SIG-M5 treated with dmso at 0.1 percent for 504 hours (cell line): ENCODE results near the gene CAMK2D.
"Not testable (repeated sequence)": the region's sequence is repeated elsewhere in the genome, so short reads cannot be mapped to it uniquely, and the experiment has no call there.

Experiments
- DNase-seq: peaks from one replicate; lab custom pipeline; 2025; ENCODE audit not compliant: unreplicated experiment; lab: John Stamatoyannopoulos, UW

Gene CAMK2D

GRCh38 chr4:113763923-113764322 is 2.4 kb upstream of the CAMK2D start:
- not testable (repeated sequence) for DNase-seq

- DNase-seq, result no peak
These were observed 1.4 kb upstream of the CAMK2D start for GRCh38 chr4:113763029-113763285.

GRCh38 chr4:113762186-113763028 is 869 bp upstream of the CAMK2D start:
- peak; percentile 98 for DNase-seq

- peak; percentile 67 for DNase-seq
These were observed 531 bp downstream of the CAMK2D start for GRCh38 chr4:113760795-113761619.

- DNase-seq, result peak; percentile 77
These were observed 1.3 kb downstream of the CAMK2D start for GRCh38 chr4:113760094-113760794.

DNA sequence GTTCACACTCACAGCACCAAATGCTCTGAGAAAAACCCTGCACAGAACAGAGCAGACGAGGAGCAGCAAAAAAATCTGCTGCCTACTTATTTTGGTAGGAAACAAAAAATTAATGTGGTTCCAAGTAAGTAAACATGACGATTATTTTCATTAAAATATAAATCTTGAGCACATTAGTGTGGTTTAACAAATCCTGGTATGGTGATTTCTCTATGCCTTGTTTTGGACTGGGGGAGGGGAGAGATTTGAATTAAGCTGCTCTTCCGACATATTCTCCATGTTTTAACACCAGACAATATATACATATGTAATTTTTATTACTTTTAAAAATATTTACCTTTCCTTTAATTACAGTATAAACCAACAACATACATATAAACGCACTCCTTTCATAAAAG is 1.8 kb downstream of the CAMK2D start:
- peak; percentile 71 for DNase-seq

DNA sequence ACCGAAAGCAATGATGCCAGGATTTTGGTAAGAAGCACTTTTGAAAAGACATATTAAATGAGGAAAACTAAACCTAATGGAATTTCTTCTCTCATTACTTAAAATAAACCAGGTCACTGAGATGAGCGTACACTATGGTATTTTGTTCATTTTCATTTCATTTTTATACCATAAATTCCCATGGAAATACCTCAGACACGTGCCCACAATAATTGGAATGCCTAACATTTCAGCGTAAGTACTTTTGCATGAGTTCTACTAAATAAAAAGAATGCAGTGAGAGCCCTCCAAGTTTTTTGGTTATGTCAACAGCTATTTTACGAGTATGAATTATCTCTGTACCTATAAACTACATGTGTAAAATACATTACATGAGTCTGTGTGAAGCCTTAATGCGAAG is 3.2 kb downstream of the CAMK2D start:
- no peak for DNase-seq

- DNase-seq, result no peak
These were observed 4.1 kb downstream of the CAMK2D start for GRCh38 chr4:113757486-113757885.

- peak; percentile 37 for DNase-seq
These were observed 5.5 kb downstream of the CAMK2D start for GRCh38 chr4:113756005-113756410.

DNA sequence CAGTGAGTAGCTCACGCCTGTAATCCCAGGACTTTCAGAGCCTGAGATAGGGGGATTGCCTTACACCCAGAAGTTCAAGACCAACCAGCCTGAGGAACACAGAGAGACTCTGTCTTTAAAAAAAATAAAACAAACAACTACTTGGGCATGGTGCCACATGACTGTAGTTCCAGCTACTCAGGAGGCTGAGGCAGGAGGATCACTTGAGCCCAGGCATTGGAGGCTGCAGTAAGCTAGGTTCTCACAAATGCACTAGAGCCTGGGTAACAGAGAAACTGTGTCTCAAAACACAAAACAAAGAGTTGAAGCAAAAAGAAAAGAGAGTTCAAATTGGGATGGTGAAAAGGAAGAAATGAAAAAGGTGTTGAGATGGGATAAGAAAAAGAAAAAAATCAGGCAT is 10.8 kb downstream of the CAMK2D start:
- DNase-seq, result no peak

GRCh38 chr4:113750296-113750695 is 11.2 kb downstream of the CAMK2D start:
- DNase-seq, result no peak

DNA sequence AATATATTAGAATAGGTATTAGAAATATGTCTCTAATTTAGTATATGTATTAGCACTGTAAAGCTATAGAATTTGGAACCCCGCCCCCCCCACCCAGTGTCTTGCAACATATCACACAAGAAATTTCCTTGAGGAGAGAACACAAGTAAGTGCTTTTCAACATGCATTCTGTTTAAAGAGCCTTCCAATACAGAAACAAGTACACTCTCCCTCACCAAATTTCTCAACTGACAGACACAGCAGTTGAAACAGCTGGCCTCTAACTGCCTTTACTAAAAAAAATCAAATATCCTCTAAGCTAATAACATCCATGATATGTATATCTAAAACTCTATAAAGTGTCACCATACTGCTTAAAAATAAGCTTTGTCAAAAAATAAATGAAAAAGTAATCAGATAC is 12.4 kb downstream of the CAMK2D start:
- peak; percentile 15 for DNase-seq

GRCh38 chr4:113747949-113748348 is 13.6 kb downstream of the CAMK2D start:
- DNase-seq, result no peak

- no peak for DNase-seq
These were observed 15.8 kb downstream of the CAMK2D start for GRCh38 chr4:113745711-113746110.

GRCh38 chr4:113744667-113745240 is 16.8 kb downstream of the CAMK2D start:
- DNase-seq, result no peak

DNA sequence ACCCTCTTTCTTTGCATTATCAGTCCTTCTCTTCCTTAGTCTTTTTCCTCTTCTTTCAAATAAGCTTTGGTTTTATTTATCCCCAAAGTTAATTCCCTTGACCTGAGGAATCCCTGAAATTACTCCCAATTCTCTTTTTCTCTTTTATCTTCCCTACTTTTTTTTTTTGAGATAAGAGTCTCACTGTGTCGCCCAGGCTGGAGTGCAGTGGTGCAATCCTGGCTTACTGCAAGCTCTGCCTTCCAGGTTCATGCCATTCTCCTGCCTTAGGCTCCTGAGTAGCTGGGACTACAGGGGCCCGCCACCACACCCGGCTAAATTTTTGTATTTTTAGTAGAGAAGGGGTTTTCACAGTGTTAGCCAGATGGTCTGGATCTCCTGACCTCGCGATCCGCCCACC is 17.8 kb downstream of the CAMK2D start:
- no peak for DNase-seq

- no peak for DNase-seq
These were observed 18.9 kb downstream of the CAMK2D start for GRCh38 chr4:113742643-113743042.

DNA sequence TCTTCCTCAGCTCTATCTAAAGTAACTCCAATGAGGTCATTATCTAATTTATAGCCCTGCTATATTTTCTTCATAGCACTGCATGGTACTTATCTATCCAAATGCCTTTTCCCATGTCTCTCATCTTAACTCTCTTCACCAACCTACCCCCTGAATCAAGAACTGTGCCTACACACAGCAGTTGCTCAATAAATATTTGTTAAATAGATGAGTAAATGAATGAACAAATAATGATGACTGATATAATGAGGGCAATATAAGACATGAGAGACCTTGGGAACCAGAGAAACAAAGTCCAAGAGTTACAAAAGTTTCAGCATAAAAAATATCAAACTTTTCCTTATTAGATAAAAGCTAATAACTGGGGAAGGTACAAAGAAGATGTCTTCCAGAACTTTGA is 19.6 kb downstream of the CAMK2D start:
- no peak for DNase-seq

DNA sequence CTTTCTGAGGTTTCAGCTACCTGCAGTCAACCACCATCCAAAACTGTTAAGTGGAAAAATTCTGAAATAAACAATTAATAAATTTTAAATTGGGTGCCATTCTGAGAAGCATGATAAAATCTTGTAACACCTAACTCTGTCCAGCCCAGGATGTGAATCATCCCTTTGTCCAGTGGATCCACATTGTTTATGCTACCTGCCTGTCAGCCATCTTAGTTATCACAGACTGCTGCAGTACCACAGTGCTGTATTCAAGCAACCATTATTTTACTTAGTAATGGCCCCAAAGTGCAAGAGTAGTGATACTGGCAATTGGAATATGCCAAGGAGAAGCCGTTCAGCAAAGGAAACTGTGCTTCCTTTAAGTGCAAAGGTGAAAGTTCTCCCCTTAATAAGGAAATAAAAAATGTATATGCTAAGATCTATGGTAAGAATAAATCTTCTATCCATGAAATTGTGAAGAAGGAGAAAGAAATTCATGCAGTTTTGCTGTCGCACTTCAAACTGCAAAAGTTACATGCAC is 20.6 kb downstream of the CAMK2D start:
- DNase-seq, result no peak

DNA sequence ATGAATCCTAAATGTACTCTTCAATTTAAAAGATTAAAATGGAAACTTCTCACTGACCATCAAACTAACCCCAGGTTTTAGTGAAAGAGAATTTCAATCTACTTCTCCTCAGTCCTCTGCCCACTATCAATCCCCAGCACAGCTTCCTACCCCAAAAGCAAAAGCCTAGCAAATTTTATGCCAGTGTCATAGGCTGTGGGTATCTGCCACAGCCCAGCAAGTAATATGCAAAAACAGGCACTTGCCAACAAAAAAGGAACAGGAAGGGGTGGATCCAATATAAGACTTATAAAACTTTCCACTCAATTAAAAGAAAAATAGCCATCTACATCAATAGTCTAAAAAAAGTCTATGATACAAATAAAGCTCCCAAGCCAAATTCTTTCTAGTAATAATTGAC is 22.3 kb downstream of the CAMK2D start:
- DNase-seq, result no peak

GRCh38 chr4:113738251-113738650 is 23.3 kb downstream of the CAMK2D start:
- no peak for DNase-seq
